HepG2 (cell line): ENCODE measurements around the gene OSBPL3. TPM values are rescaled to one million over a fixed set of nuclear protein-coding genes. Genes with fewer than 3 reads are reported as not detected.

Experiments used
- ATAC-seq: fragments of 200-7000 bp; cut with Tn5 transposase; 3 replicates; pipeline ENCODE4 v1.9.1; 2020; ENCODE audit warnings: mild to moderate bottlenecking, moderate library complexity
- BruUV-seq: library from RNA; stranded (reverse); fragments of 400-500 nt; replicated peaks from 2 replicates; lab custom pipeline; 2021; lab: Mats Ljungman, UMichigan
- CTCF ChIA-PET: fragments of 300-600 bp; formaldehyde crosslinking; extraction: SDS; loops from one replicate; lab custom pipeline; 2021; ENCODE audit warnings: low total read pairs, inconsistent platforms, low intra/inter-chr PET ratio; lab: Yijun Ruan, JAX
- POLR2A ChIA-PET: fragments of 350-600 bp; sonication (Branson Sonifier 250); formaldehyde crosslinking; loops from one replicate; lab custom pipeline; 2020; ENCODE audit warnings: antibody characterized with exemption, inconsistent platforms; lab: Yijun Ruan, JAX
- DNase-seq: peaks from one replicate; pipeline ENCODE4 v3.0.0-alpha.2; 2015; ENCODE audit warnings: low spot score
- FAIRE-seq: peaks from 3 replicates; lab custom pipeline; 2011; peaks lifted over from hg19 to GRCh38; lab: Jason Lieb, UNC
- H2AFZ ChIP-seq: one replicate; pipeline ENCODE4 v1.6.1; 2011; ENCODE audit warnings: low read length, inconsistent platforms
- H3K27ac ChIP-seq: fragments of 300-600 bp; 3 replicates; pipeline ENCODE4 v1.8.0; 2011; ENCODE audit warnings: mixed run types, mild to moderate bottlenecking, mixed read lengths, low read length, inconsistent platforms; ENCODE audit not compliant: insufficient read depth; ENCODE audit errors: extremely low read length
- H3K27me3 ChIP-seq, 2 experiments: fragments of 200-600 bp in 1 of 2; 2 replicates in 1 of 2; 3 replicates in 1 of 2; pipeline versions ENCODE4 v1.6.0 to v1.8.0; 2011; ENCODE audit warnings: low read length in 2 of 2, mild to moderate bottlenecking in 2 of 2, moderate library complexity in 2 of 2, inconsistent platforms in 1 of 2; ENCODE audit not compliant: insufficient read depth in 2 of 2, control insufficient read depth in 1 of 2
- H3K36me3 ChIP-seq, 2 experiments: fragments of 200-600 bp in 1 of 2; replicated peaks in 1 of 2; 2 replicates in 1 of 2; 3 replicates in 1 of 2; pipeline versions ENCODE4 v1.5.1 to v1.8.0; 2011; ENCODE audit warnings: low read length in 2 of 2, inconsistent platforms in 1 of 2; ENCODE audit not compliant: insufficient read depth in 2 of 2, control insufficient read depth in 1 of 2
- H3K4me1 ChIP-seq: 2 replicates; pipeline ENCODE4 v1.5.1; 2012; ENCODE audit warnings: low read length, inconsistent platforms; ENCODE audit not compliant: insufficient read depth
- H3K4me2 ChIP-seq: 2 replicates; pipeline ENCODE4 v1.6.0; 2011; ENCODE audit warnings: low read depth, low read length, inconsistent platforms
- H3K4me3 ChIP-seq, 3 experiments: fragments of 200-600 bp in 1 of 3; sonication (generic), shearing (Covaris generic) in 1 of 3; replicated peaks in 1 of 3; 2 replicates each; pipeline ENCODE4 v1.5.1; 2011 to 2016; ENCODE audit warnings: low read length in 3 of 3, inconsistent platforms in 2 of 3, low read depth in 2 of 3, mild to moderate bottlenecking in 2 of 3, control low read depth in 1 of 3, mixed read lengths in 1 of 3; ENCODE audit not compliant: insufficient read depth in 1 of 3
- H3K79me2 ChIP-seq: one replicate; pipeline ENCODE4 v1.6.1; 2011; ENCODE audit warnings: low read length, inconsistent platforms; ENCODE audit not compliant: insufficient read depth
- H3K9ac ChIP-seq: 2 replicates; pipeline ENCODE4 v1.6.0; 2011; ENCODE audit warnings: mild to moderate bottlenecking, low read depth, low read length, inconsistent platforms; ENCODE audit not compliant: insufficient read depth
- H3K9me3 ChIP-seq: 2 replicates; pipeline ENCODE4 v1.5.1; 2012; ENCODE audit warnings: mild to moderate bottlenecking, low read length
- H4K20me1 ChIP-seq: 2 replicates; pipeline ENCODE4 v1.6.0; 2011; ENCODE audit warnings: inconsistent platforms, mild to moderate bottlenecking, low read length, moderate library complexity; ENCODE audit not compliant: insufficient read depth
- AGO2 ChIP-seq: fragments of 200-400 bp; formaldehyde crosslinking; optimal IDR thresholded peaks from 2 replicates; pipeline ENCODE3; 2017; ENCODE audit warnings: mild to moderate bottlenecking, low read depth, low read length, moderate library complexity
- BATF2 ChIP-seq: sonication (generic); formaldehyde crosslinking; IDR thresholded peaks from 2 replicates; pipeline ENCODE4 v1.8.0; 2022; ENCODE audit warnings: mild to moderate bottlenecking, missing genetic modification reagents, moderate library complexity
- ELF4 ChIP-seq: sonication (generic); formaldehyde crosslinking; IDR thresholded peaks from 2 replicates; pipeline ENCODE4 v1.5.0; 2020; ENCODE audit warnings: missing genetic modification reagents, mild to moderate bottlenecking, moderate library complexity, borderline replicate concordance
- MYPOP ChIP-seq: sonication (generic); formaldehyde crosslinking; IDR thresholded peaks from 2 replicates; pipeline ENCODE4 v1.8.1; 2023; ENCODE audit warnings: mild to moderate bottlenecking, moderate library complexity, missing genetic modification reagents
- USF2 ChIP-seq, 2 experiments: sonication (generic) in 1 of 2; formaldehyde crosslinking in 1 of 2; IDR thresholded peaks; 2 replicates each; pipeline versions ENCODE4 v1.5.1 to v1.6.1; 2011 to 2020; ENCODE audit warnings: borderline replicate concordance in 1 of 2, low read depth in 1 of 2, low read length in 1 of 2, mild to moderate bottlenecking in 1 of 2, missing genetic modification reagents in 1 of 2, moderate library complexity in 1 of 2
- in situ Hi-C: cut with HindIII; loops from 2 replicates; pipeline ENCODE4 v1.10.0; 2017; ENCODE audit warnings: low pct_unique_long_range_greater_than_20kb; ENCODE audit not compliant: extremely low pct_ligation_motif_present
- intact Hi-C: fragments of 100-400 bp; cut with micrococcal nuclease; formaldehyde crosslinking; loops from one replicate; pipeline ENCODE4 v1.10.0; 2022; ENCODE audit not compliant: unreplicated experiment
- polyA plus RNA-seq, 8 experiments: library from polyadenylated mRNA; depleted of rRNA in 3 of 8; stranded (reverse) in 7 of 8; unstranded in 1 of 8; fragments of >200 nt; fragmentation: Illumina TruSeq in 4 of 8; extraction: Trizol in 4 of 8; gene quantifications; 2 replicates each; pipeline versions ENCODE4 v1.2.1 to v1.2.3, GENCODE V29; 2011 to 2016; ENCODE audit warnings: low read depth in 4 of 8, missing spikeins in 1 of 8, mixed read lengths in 1 of 8; ENCODE audit not compliant: insufficient read depth in 1 of 8
- total RNA-seq, 5 experiments: library from RNA; depleted of rRNA; stranded (reverse); fragments of >200 nt; fragmentation: Illumina TruSeq; extraction: Trizol; gene quantifications; 2 replicates each; pipeline ENCODE4 v1.2.3, GENCODE V29; 2016; ENCODE audit warnings: low read depth in 1 of 5

Gene OSBPL3
- total and polyA plus RNA-seq, 2 of the 13 experiments (the other 11 are each of a cell fraction or from before 2014, with no cell fraction given): 8.8 to 28.9 TPM

GRCh38 chr7:24871770-24872169, 108.2 kb downstream of the OSBPL3 start:
- Histone ChIP-seq H3K4me3 (no peak overlapping the region), H3K9me3 (no peaks in the 10 kb centered on the region), H3K27me3 (no peaks in the 10 kb centered on the region), H3K27ac (no peak overlapping the region), H4K20me1 (no peaks in the 10 kb centered on the region), H3K4me1 (no peaks in the 10 kb centered on the region), H3K79me2 (no peaks in the 10 kb centered on the region), H3K36me3 (peaks cover 8 to 17% of the 10 kb centered on the region in 2 experiments; a peak in 4 of 5 replicates), H2AFZ (no peak overlapping the region)
- CTCF ChIA-PET: no interaction called here
- in situ Hi-C loops: no loop called here
- intact Hi-C loops: no loop called here
- no peak for FAIRE-seq
- no TSS peak for BruUV-seq
- no peak for DNase-seq
- TF ChIP-seq MYPOP: no peak
- TF ChIP-seq USF2 (IDR thresholded peaks at IDR 0.05; ENCODE audit: low read depth, low read length): no peak
- no peak for TF ChIP-seq USF2 (CRISPR knock-in tag; IDR thresholded peaks at IDR 0.05; ENCODE audit: borderline replicate concordance)
- TF ChIP-seq AGO2: no peak
- TF ChIP-seq BATF2: no peak
- no peak for TF ChIP-seq ELF4 (CRISPR knock-in tag)
- TF ChIP-seq, all 625 proteins: peak for 0
- no peak overlapping the region for H3K9ac ChIP-seq
- no peak for ATAC-seq
- H3K4me2 ChIP-seq: no peak overlapping the region
- POLR2A ChIA-PET: no interaction called here
